Measurements from ENCODE around the gene IQSEC1. TPM values are rescaled to one million over a fixed set of nuclear protein-coding genes. Genes with fewer than 3 reads are reported as not detected.

Gene IQSEC1
- total RNA-seq, 1 donor from 2014 or later: 32.6 TPM

GRCh38 chr3:12935861-12936830 lies 137.1 kb downstream of the IQSEC1 start:
- DNase-seq (ENCODE audit: low read depth in 2 of 2): no peak

GRCh38 chr3:12935023-12935860 lies 138.0 kb downstream of the IQSEC1 start:
- DNase-seq (ENCODE audit: low read depth in 2 of 2): no peak

GRCh38 chr3:12934431-12934830 lies 138.8 kb downstream of the IQSEC1 start:
- DNase-seq (ENCODE audit: low read depth in 2 of 2): no peak

- DNase-seq (ENCODE audit: low read depth in 2 of 2): no peak
These were observed 139.3 kb downstream of the IQSEC1 start for GRCh38 chr3:12933901-12934300.

GRCh38 chr3:12932754-12933153 lies 140.5 kb downstream of the IQSEC1 start:
- no peak for DNase-seq (ENCODE audit: low read depth in 2 of 2)

GRCh38 chr3:12932347-12932746 lies 140.9 kb downstream of the IQSEC1 start:
- no peak for DNase-seq (ENCODE audit: low read depth in 2 of 2)

GRCh38 chr3:12931273-12931905 lies 141.8 kb downstream of the IQSEC1 start:
- DNase-seq (ENCODE audit: low read depth in 2 of 2): peak in 1 of 2 donors; percentile 44

GRCh38 chr3:12929801-12930200 lies 143.4 kb downstream of the IQSEC1 start:
- DNase-seq (ENCODE audit: low read depth in 2 of 2): no peak

- no peak for DNase-seq (ENCODE audit: low read depth in 2 of 2)
These were observed 146.6 kb downstream of the IQSEC1 start for GRCh38 chr3:12926660-12927059.

- no peak for DNase-seq (ENCODE audit: low read depth in 2 of 2)
These were observed 147.6 kb downstream of the IQSEC1 start for GRCh38 chr3:12925648-12926047.

- no peak for DNase-seq (ENCODE audit: low read depth in 2 of 2)
These were observed 148.8 kb downstream of the IQSEC1 start for GRCh38 chr3:12924437-12924836.

- peak in 1 of 2 donors; percentile 43 for DNase-seq (ENCODE audit: low read depth in 2 of 2)
These were observed 150.3 kb downstream of the IQSEC1 start for GRCh38 chr3:12922881-12923431.

GRCh38 chr3:12922306-12922705 lies 150.9 kb downstream of the IQSEC1 start:
- DNase-seq (ENCODE audit: low read depth in 2 of 2): peak in 1 of 2 donors; percentile 28

- DNase-seq (ENCODE audit: low read depth in 2 of 2): no peak
These were observed 151.5 kb downstream of the IQSEC1 start for GRCh38 chr3:12921736-12922135.

- no peak for DNase-seq (ENCODE audit: low read depth in 2 of 2)
These were observed 152.3 kb downstream of the IQSEC1 start for GRCh38 chr3:12920967-12921366.

- no peak for DNase-seq (ENCODE audit: low read depth in 2 of 2)
These were observed 154.0 kb downstream of the IQSEC1 start for GRCh38 chr3:12919205-12919604.

- no peak for DNase-seq (ENCODE audit: low read depth in 2 of 2)
These were observed 155.0 kb downstream of the IQSEC1 start for GRCh38 chr3:12918231-12918630.

GRCh38 chr3:12916159-12916558 lies 157.1 kb downstream of the IQSEC1 start:
- DNase-seq (ENCODE audit: low read depth in 2 of 2): no peak

- no peak for DNase-seq (ENCODE audit: low read depth in 2 of 2)
These were observed 159.1 kb downstream of the IQSEC1 start for GRCh38 chr3:12914088-12914487.

- DNase-seq (ENCODE audit: low read depth in 2 of 2): no peak
These were observed 161.3 kb downstream of the IQSEC1 start for GRCh38 chr3:12911881-12912415.

All from dermis microvascular lymphatic vessel endothelial cell (primary cell).